HG03378 (cell line): Measurements from ENCODE around the gene CCR7.

Experiments
- ATAC-seq: cut with Tn5 transposase; IDR thresholded peaks from one replicate; pipeline ENCODE4 v1.9.1; 2021; ENCODE audit warnings: mild to moderate bottlenecking, moderate library complexity; ENCODE audit not compliant: unreplicated experiment

Gene CCR7

GRCh38 chr17:40563220-40564052, 1.8 kb downstream of the CCR7 start:
- ATAC-seq: no peak

- ATAC-seq: no peak
Measured at GRCh38 chr17:40562838-40563219, 2.4 kb downstream of the CCR7 start.

GRCh38 chr17:40561871-40562611, 3.2 kb downstream of the CCR7 start:
- ATAC-seq: peak; percentile 42

GRCh38 chr17:40561294-40561870, 3.9 kb downstream of the CCR7 start:
- ATAC-seq: peak; percentile 20

GRCh38 chr17:40560592-40561293, 4.5 kb downstream of the CCR7 start:
- peak; percentile 43 for ATAC-seq

- no peak for ATAC-seq
Measured at GRCh38 chr17:40559954-40560591, 5.2 kb downstream of the CCR7 start.

- ATAC-seq: no peak
Measured at GRCh38 chr17:40559564-40559916, 5.7 kb downstream of the CCR7 start.

GRCh38 chr17:40558890-40559563, 6.2 kb downstream of the CCR7 start:
- no peak for ATAC-seq

GRCh38 chr17:40558300-40558889, 6.9 kb downstream of the CCR7 start:
- ATAC-seq: no peak

- no peak for ATAC-seq
Measured at GRCh38 chr17:40557531-40558299, 7.6 kb downstream of the CCR7 start.

- no peak for ATAC-seq
Measured at GRCh38 chr17:40556884-40557414, 8.3 kb downstream of the CCR7 start.

- ATAC-seq: no peak
Measured at GRCh38 chr17:40556198-40556661, 9.0 kb downstream of the CCR7 start.

- no peak for ATAC-seq
Measured at GRCh38 chr17:40555296-40556190, 9.7 kb downstream of the CCR7 start.

- no peak for ATAC-seq
Measured at GRCh38 chr17:40554646-40555295, 10.5 kb downstream of the CCR7 start.

GRCh38 chr17:40553694-40554534, 11.4 kb downstream of the CCR7 start:
- ATAC-seq: no peak
